A549 treated with CpdA at 1 μM for 4 hours (cell line): Measurements from ENCODE around the gene SLC25A15. TPM values are rescaled to one million over a fixed set of nuclear protein-coding genes. Genes with fewer than 3 reads are reported as not detected.

Experiments
- total RNA-seq: library from RNA; stranded (reverse); fragments of 200-300 nt; extraction: Qiagen RNA extraction; gene quantifications from 5 replicates; pipeline ENCODE4 v1.2.3, GENCODE V29; 2022; ENCODE audit warnings: low read depth

Gene SLC25A15
- 13.8 to 21.1 TPM (median 17.1 TPM) in 5 replicates for total RNA-seq

DNA sequence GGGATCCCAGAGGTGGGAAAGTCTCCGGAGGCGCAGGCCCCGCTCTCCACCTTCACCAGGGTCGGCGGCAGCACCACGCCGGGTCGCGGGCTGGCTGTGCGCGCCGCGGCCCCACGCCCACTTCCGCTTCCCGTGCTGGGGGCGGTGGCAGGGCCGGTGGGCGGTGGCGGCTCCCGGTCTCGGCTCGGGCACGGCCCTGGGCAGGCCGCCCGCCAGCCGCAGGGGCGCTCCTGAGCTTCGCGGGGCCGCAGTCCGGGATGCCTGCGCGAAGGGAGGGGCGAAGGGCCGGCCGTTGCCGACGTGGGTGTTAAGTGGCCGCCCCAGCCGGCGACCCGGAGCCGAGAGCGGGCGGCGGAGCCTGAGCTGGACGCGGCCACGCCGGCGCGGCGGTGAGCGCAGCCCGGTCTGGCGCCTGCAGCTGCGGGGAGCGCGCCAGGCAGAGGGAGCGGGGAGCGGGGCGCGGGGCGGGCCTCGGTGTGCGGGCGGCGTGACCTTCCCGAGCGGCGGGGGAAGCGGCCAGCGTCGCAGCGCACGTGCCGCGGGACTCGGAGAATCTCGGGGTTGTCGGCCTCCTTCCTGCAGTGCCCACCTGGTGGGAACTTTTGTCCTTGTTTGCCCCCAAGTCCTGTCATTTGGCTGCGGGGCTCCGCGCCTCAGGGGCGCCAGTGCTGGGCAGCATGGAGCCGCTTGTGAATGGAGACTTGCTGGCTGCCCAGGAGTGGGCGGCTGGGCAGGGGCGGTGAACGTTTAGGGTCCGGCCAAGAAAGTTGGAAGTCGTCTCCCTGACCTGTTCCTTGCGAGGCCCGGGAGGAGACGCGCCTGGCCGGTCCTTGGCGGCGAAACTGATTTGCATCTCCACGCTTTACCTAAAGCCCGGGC, at the start of gene SLC25A15:
Gene SLC25A15, plus strand, starts transcription at position 337 of the 879 bp plus-strand sequence. CDS start 3,616 bp downstream, outside the sequence.

GRCh38 chr13:40770934-40771618, 18.3 kb upstream of the SLC25A15 start, which contains the start of gene MRPS31:
Gene MRPS31 (minus strand): TSS chr13:40771190. CDS start chr13:40771136, 54 bp downstream.

Other genes starting within 250 kb of the SLC25A15 start
- gene FOXO1, start 123.0 kb upstream of the SLC25A15 start, total RNA-seq: 2.6 to 3.5 TPM (median 3.1 TPM) in 5 replicates
- gene MRPS31, start 18.4 kb upstream of the SLC25A15 start, total RNA-seq: 11.7 to 14.5 TPM (median 14.3 TPM) in 5 replicates
- 21.6 to 30.1 TPM (median 27.3 TPM) in 5 replicates for gene ELF1, start 229.7 kb downstream of the SLC25A15 start, total RNA-seq